Esophagus muscularis mucosa (tissue), 4 donors: ENCODE data around the gene SORBS1. TPM values are rescaled to one million over a fixed set of nuclear protein-coding genes. Genes with fewer than 3 reads are reported as not detected.

Experiments
- DNase-seq: peaks from one replicate; pipeline ENCODE4 v3.0.0-alpha.2; 2017; ENCODE audit errors: extremely low spot score
- H3K27ac ChIP-seq, 4 donors: fragments of 200-600 bp; sonication (generic); replicated peaks in 1 of 4; 1 replicate in 3 of 4; 2 replicates in 1 of 4; pipeline ENCODE4 v1.5.1; 2016 to 2019; ENCODE audit warnings: mild to moderate bottlenecking in 1 of 4
- H3K27me3 ChIP-seq, 4 donors: fragments of 200-600 bp; sonication (generic); one replicate each; pipeline versions ENCODE4 v1.5.1 to v1.6.0; 2016 to 2019
- H3K36me3 ChIP-seq, 4 donors: fragments of 200-600 bp; sonication (generic); one replicate each; pipeline ENCODE4 v1.5.1; 2016 to 2019
- H3K4me1 ChIP-seq, 4 donors: fragments of 200-600 bp; sonication (generic); one replicate each; pipeline ENCODE4 v1.5.1; 2016 to 2019
- H3K4me3 ChIP-seq, 4 donors: fragments of 200-600 bp; sonication (generic); 1 replicate in 2 of 4; 2 replicates in 2 of 4; pipeline ENCODE4 v1.5.1; 2016 to 2019; ENCODE audit warnings: mild to moderate bottlenecking in 4 of 4, moderate library complexity in 1 of 4
- H3K9me3 ChIP-seq, 4 donors: fragments of 200-600 bp; sonication (generic); 1 replicate in 3 of 4; 2 replicates in 1 of 4; pipeline ENCODE4 v1.5.1; 2016 to 2019
- EP300 ChIP-seq: sonication (generic); formaldehyde crosslinking; IDR thresholded peaks from one replicate; pipeline ENCODE4 v1.6.1; 2017; ENCODE audit warnings: antibody characterized with exemption
- POLR2A ChIP-seq: fragments of 450-650 bp; IDR thresholded peaks from one replicate; pipeline ENCODE4 v1.6.1; 2017; ENCODE audit warnings: antibody characterized with exemption, moderate library complexity, mild to moderate bottlenecking, low read depth
- POLR2AphosphoS5 ChIP-seq, 2 donors: sonication (generic); formaldehyde crosslinking; IDR thresholded peaks; one replicate each; pipeline ENCODE4 v1.6.1; 2017; ENCODE audit warnings: antibody characterized with exemption in 2 of 2
- WGBS: methylation state at CpG from one replicate; pipeline ENCODE4 v1.1.5; 2018; 5-methylcytosine and 5-hydroxymethylcytosine counted together
- intact Hi-C: fragments of 100-400 bp; cut with DNase I; formaldehyde crosslinking; loops from one replicate; pipeline ENCODE4 v1.15.1; 2023
- total RNA-seq, 4 donors: library from RNA; depleted of rRNA; stranded (reverse); fragments of >200 nt; gene quantifications; one replicate each; pipeline versions ENCODE4 v1.1.0 to v1.2.1, GENCODE V29; 2016
- TF ChIP-seq, protein P1 (sequence below), 3 experiments: fragments of 200-600 bp in 2 of 3; fragments of 450-650 bp in 1 of 3; sonication (generic) in 2 of 3; IDR thresholded peaks; one replicate each; pipeline ENCODE4 v1.5.1; 2017 to 2019; ENCODE audit warnings: antibody characterized with exemption in 3 of 3, mild to moderate bottlenecking in 2 of 3, moderate library complexity in 1 of 3

Gene SORBS1
- total RNA-seq, 4 donors from 2014 or later = 1,569 to 2,231 (median 1,854) TPM

DNA sequence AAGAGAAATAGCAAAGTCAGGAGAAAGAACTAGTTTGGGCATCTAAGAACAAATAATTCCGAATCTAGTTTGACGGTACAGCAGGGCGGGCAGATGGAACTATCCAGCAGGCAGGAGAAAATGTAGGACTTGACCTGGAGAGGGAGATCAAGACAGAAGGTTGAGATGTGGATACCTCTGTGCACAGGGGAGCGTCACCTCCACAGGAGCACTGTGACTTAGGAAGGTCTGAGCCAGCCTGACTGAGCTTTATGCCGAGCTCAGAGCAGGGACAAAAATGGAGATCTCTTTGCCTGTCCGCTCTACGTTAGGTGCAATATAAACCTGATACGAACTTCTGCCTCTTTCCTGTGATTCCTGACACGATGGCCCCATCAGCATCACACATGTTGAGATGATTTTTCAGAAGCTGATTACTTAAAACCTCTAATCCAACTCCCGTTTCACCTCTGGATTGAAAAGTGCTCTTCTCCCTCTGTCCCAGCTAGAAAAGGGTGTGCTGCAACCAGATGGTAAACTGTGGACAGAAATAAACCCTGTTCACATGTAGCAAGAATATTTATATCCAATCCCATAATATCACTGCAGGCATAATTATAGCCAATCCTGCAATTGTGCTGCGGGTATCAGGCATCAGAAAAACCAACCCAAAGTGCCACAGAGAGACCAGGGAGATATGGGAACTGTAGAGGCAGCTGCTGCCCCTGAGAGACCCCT is 13.6 kb upstream of the SORBS1 start:
- 77% methylated on average over 11 of the region's 11 CpGs for WGBS
- no peak for DNase-seq
- Histone ChIP-seq H3K4me3 (no peak overlapping the region), H3K27me3 (no peaks in the 10 kb centered on the region), H3K27ac (no peak overlapping the region), H3K36me3 (no peaks in the 10 kb centered on the region), H3K4me1 (peaks cover 0 to 10% (median 4%) of the 10 kb centered on the region in 4 donors), H3K9me3 (no peaks in the 10 kb centered on the region)
- intact Hi-C loops = no loop called here
- TF ChIP-seq POLR2A (no peak), POLR2AphosphoS5 (IDR thresholded peaks at IDR 0.05) (no peak), EP300 (no peak)
- TF ChIP-seq, protein P1, sequence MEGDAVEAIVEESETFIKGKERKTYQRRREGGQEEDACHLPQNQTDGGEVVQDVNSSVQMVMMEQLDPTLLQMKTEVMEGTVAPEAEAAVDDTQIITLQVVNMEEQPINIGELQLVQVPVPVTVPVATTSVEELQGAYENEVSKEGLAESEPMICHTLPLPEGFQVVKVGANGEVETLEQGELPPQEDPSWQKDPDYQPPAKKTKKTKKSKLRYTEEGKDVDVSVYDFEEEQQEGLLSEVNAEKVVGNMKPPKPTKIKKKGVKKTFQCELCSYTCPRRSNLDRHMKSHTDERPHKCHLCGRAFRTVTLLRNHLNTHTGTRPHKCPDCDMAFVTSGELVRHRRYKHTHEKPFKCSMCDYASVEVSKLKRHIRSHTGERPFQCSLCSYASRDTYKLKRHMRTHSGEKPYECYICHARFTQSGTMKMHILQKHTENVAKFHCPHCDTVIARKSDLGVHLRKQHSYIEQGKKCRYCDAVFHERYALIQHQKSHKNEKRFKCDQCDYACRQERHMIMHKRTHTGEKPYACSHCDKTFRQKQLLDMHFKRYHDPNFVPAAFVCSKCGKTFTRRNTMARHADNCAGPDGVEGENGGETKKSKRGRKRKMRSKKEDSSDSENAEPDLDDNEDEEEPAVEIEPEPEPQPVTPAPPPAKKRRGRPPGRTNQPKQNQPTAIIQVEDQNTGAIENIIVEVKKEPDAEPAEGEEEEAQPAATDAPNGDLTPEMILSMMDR (IDR thresholded peaks at IDR 0.05) = no peak

DNA sequence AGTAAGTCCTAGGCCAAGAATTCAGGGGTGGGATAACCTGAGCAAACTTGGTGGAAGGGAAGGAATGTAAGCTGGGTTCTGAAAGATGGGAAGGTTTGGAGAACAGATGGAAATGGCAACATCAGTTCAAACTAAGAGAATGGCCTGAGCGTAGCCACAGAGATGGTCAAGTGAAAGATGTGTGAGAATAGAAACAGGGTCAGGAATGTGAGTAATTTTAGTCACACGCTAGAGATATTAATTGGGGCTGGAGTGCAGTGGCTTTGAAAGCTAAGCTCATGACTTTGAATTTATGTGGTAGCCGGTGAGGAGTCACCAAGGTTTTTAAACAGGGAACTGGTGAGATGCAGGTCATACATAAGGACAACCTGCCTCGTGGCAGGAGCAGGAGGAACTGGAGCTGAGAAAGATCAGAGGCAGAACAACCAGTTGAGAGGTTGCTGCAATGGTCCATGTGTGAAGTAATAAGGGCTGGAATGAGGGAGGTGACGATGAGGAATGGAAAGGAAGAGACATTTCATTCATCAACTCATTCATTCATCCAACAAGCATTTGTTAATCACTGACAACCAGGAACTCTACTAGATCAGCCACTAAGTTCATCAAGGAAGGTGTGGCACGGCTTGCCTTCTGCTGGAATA is 12.9 kb upstream of the SORBS1 start:
- 92% methylated on average over 6 of the region's 6 CpGs for WGBS
- intact Hi-C loops = no loop called here
- Histone ChIP-seq H3K36me3 (no peaks in the 10 kb centered on the region), H3K27ac (no peak overlapping the region), H3K4me1 (peaks cover 0 to 8% (median 3%) of the 10 kb centered on the region in 4 donors), H3K4me3 (no peak overlapping the region), H3K27me3 (no peaks in the 10 kb centered on the region), H3K9me3 (no peaks in the 10 kb centered on the region)
- no peak for TF ChIP-seq POLR2A
- no peak for TF ChIP-seq POLR2AphosphoS5 (IDR thresholded peaks at IDR 0.05)
- TF ChIP-seq, protein P1 (IDR thresholded peaks at IDR 0.05) = no peak
- no peak for TF ChIP-seq EP300
- no peak for DNase-seq

DNA sequence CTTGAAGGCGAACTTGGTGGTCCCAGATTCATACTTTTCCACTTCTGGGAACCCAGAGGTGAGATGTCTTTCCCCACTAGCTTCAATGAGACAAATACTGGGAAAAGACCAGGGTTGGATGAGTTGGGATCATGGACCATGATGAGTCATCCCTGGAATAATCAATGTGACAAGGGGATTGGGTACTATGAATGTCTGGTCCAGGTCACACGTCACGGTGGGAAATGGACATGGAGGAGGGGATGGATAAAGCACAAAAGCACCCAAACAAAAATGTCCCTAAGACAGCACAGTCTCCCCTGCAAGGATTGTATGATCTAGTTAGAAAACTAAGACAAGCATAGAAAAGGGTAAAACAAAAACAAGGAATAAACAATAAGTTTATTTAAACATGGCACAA is 12.4 kb upstream of the SORBS1 start:
- H3K4me1 ChIP-seq = peaks cover 4 to 14% (median 6%) of the 10 kb centered on the region in 4 donors
- H3K4me3 ChIP-seq = no peak overlapping the region
- H3K9me3 ChIP-seq = no peaks in the 10 kb centered on the region
- 89% methylated on average over 3 of the region's 3 CpGs for WGBS
- no peaks in the 10 kb centered on the region for H3K36me3 ChIP-seq
- intact Hi-C loops = no loop called here
- DNase-seq = no peak
- TF ChIP-seq POLR2A (no peak), POLR2AphosphoS5 (IDR thresholded peaks at IDR 0.05) (no peak), EP300 (no peak)
- TF ChIP-seq, protein P1 (IDR thresholded peaks at IDR 0.05) = no peak
- H3K27ac ChIP-seq = no peak overlapping the region
- H3K27me3 ChIP-seq = no peaks in the 10 kb centered on the region

DNA sequence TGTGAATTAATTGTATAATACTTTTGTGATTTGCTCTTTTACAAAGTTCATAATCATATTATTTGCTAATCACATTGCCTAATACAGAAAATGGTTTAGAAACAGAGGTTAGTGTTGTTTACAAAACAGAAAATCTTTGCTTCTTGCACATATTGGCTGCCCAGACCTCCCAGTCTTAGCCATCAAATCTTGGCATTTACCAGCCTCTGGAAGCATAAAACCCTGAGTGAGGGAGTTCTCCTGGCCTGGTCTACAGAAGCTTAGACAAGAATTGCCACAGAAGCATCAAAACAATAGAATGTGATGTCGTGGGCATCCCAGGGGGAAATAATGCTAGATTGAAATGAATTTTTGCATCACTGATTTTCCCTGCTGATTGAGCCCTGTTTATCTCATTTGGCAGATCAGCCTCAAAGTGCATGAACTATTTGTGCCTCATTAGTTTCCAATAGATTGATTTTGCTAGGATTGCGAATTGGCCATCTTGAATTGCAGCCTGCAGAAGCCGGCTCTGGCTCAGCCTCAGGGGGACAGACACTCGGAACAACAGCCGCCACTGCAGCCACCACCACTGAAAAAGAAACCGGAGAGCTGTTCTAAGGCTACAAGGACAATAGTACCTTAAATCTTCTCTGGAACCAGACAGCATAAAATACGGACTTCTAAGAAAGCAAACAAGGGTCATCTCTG is 11.1 kb upstream of the SORBS1 start:
- TF ChIP-seq, protein P1 (IDR thresholded peaks at IDR 0.05) = no peak
- TF ChIP-seq POLR2AphosphoS5 (IDR thresholded peaks at IDR 0.05) (no peak), EP300 (no peak), POLR2A (no peak)
- no peaks in the 10 kb centered on the region for H3K36me3 ChIP-seq
- no peak overlapping the region for H3K4me3 ChIP-seq
- H3K4me1 ChIP-seq = peaks cover 4 to 25% (median 16%) of the 10 kb centered on the region in 4 donors
- WGBS = 64% methylated on average over 7 of the region's 7 CpGs
- no peak for DNase-seq
- no peaks in the 10 kb centered on the region for H3K27me3 ChIP-seq
- H3K9me3 ChIP-seq = no peaks in the 10 kb centered on the region
- intact Hi-C loops = no loop called here
- H3K27ac ChIP-seq = no peak overlapping the region
